Astrocyte (in vitro differentiated cells and primary cell): ENCODE data around the gene HPN.

Experiments used
- EZH2 ChIP-seq: IDR thresholded peaks from 2 replicates; pipeline ENCODE4 v1.6.1; 2012; ENCODE audit warnings: mild to moderate bottlenecking, low read length, inconsistent platforms; ENCODE audit not compliant: insufficient read depth
- TF ChIP-seq, protein P1 (sequence below): IDR thresholded peaks from 2 replicates; pipeline ENCODE4 v1.5.1; 2011; ENCODE audit warnings: low read depth, mild to moderate bottlenecking, inconsistent platforms, low read length, moderate library complexity; ENCODE audit not compliant: insufficient read depth

DNA sequence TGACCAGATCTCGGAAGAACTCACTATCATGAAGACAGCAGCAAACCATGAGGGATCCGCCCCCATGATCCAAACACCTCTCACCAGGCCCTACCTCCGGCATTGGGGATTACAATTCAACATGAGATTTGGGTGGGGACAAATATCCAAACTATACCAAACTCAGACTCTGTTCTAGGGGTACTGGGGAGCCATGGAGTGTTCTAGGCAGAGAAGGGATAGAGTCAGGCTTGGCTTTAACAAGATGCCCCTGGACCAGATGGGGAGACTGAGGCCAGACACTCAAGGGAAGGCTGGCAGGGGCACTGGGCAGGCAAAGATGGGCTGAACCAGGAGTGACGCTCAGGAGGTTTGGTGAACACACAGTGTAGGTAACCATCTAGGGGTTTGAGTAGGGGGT lies 23.1 kb upstream of the HPN start:
- TF ChIP-seq, protein P1, sequence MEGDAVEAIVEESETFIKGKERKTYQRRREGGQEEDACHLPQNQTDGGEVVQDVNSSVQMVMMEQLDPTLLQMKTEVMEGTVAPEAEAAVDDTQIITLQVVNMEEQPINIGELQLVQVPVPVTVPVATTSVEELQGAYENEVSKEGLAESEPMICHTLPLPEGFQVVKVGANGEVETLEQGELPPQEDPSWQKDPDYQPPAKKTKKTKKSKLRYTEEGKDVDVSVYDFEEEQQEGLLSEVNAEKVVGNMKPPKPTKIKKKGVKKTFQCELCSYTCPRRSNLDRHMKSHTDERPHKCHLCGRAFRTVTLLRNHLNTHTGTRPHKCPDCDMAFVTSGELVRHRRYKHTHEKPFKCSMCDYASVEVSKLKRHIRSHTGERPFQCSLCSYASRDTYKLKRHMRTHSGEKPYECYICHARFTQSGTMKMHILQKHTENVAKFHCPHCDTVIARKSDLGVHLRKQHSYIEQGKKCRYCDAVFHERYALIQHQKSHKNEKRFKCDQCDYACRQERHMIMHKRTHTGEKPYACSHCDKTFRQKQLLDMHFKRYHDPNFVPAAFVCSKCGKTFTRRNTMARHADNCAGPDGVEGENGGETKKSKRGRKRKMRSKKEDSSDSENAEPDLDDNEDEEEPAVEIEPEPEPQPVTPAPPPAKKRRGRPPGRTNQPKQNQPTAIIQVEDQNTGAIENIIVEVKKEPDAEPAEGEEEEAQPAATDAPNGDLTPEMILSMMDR = no peak
- no peak for TF ChIP-seq EZH2
